GM18519 (cell line): ENCODE measurements around the gene FPR3.
"Not testable (repeated sequence)": the region's sequence is repeated elsewhere in the genome, so short reads cannot be mapped to it uniquely, and the experiment has no call there.

Source experiments
- ATAC-seq: cut with Tn5 transposase; IDR thresholded peaks from one replicate; pipeline ENCODE4 v1.9.1; 2021; ENCODE audit warnings: mild to moderate bottlenecking, moderate library complexity; ENCODE audit not compliant: unreplicated experiment, low FRiP score

Gene FPR3

GRCh38 chr19:51783372-51783771 lies 11.6 kb upstream of the FPR3 start:
- no peak for ATAC-seq

GRCh38 chr19:51784109-51784785 lies 10.7 kb upstream of the FPR3 start:
- ATAC-seq: no peak

- ATAC-seq: no peak
Measured at GRCh38 chr19:51784922-51785690, 9.9 kb upstream of the FPR3 start.

- ATAC-seq: no peak
Measured at GRCh38 chr19:51786646-51787494, 8.1 kb upstream of the FPR3 start.

GRCh38 chr19:51788029-51788428 lies 6.9 kb upstream of the FPR3 start:
- ATAC-seq: no peak

GRCh38 chr19:51789061-51789795 lies 5.7 kb upstream of the FPR3 start:
- ATAC-seq: no peak

GRCh38 chr19:51792932-51793331 lies 2.0 kb upstream of the FPR3 start:
- ATAC-seq: no peak

- no peak for ATAC-seq
Measured at GRCh38 chr19:51793994-51794393, 963 bp upstream of the FPR3 start.

GRCh38 chr19:51796195-51796679 lies 1.3 kb downstream of the FPR3 start:
- ATAC-seq: no peak

- ATAC-seq: no peak
Measured at GRCh38 chr19:51797480-51797879, 2.5 kb downstream of the FPR3 start.

GRCh38 chr19:51798062-51798461 lies 3.1 kb downstream of the FPR3 start:
- ATAC-seq: no peak

- no peak for ATAC-seq
Measured at GRCh38 chr19:51799034-51799773, 4.2 kb downstream of the FPR3 start.

GRCh38 chr19:51799774-51800472 lies 5.0 kb downstream of the FPR3 start:
- no peak for ATAC-seq

GRCh38 chr19:51800473-51801244 lies 5.7 kb downstream of the FPR3 start:
- ATAC-seq: no peak

GRCh38 chr19:51802775-51803174 lies 7.8 kb downstream of the FPR3 start:
- ATAC-seq: no peak

- no peak for ATAC-seq
Measured at GRCh38 chr19:51803519-51803918, 8.6 kb downstream of the FPR3 start.

- ATAC-seq: no peak
Measured at GRCh38 chr19:51803967-51804366, 9.0 kb downstream of the FPR3 start.

- not testable (repeated sequence) for ATAC-seq
Measured at GRCh38 chr19:51804789-51805188, 9.8 kb downstream of the FPR3 start.
